SH-SY5Y (cell line): ENCODE data around the gene PDIA5.

Source experiments
- GATA2 ChIP-seq: IDR thresholded peaks from 2 replicates; pipeline ENCODE4 v1.6.1; 2011; ENCODE audit warnings: mild to moderate bottlenecking, low read depth, low read length
- GATA3 ChIP-seq: IDR thresholded peaks from 2 replicates; pipeline ENCODE4 v1.6.1; 2011; ENCODE audit warnings: low read depth, mild to moderate bottlenecking, low read length, moderate library complexity

GRCh38 chr3:123158899-123159390 lies 92.1 kb downstream of the PDIA5 start:
- TF ChIP-seq GATA2, result no peak
- no peak for TF ChIP-seq GATA3
